ENCODE measurements around the gene TMEM271.
"Not testable (repeated sequence)": the region's sequence is repeated elsewhere in the genome, so short reads cannot be mapped to it uniquely, and the experiment has no call there.

TMEM271 gene

GRCh38 chr4:602559-602942 lies 26.5 kb upstream of the TMEM271 start:
- peak; percentile 65 for TF ChIP-seq CTCF (conservative IDR thresholded peaks at IDR 0.05)
- H3K27ac ChIP-seq: no peak overlapping the region

- H3K27ac ChIP-seq: no peak overlapping the region
- no peak for TF ChIP-seq CTCF (conservative IDR thresholded peaks at IDR 0.05)
These were observed 25.8 kb upstream of the TMEM271 start for GRCh38 chr4:601612-602558.

GRCh38 chr4:600850-601515 lies 24.9 kb upstream of the TMEM271 start:
- TF ChIP-seq CTCF (conservative IDR thresholded peaks at IDR 0.05): no peak
- H3K27ac ChIP-seq: no peak overlapping the region

- no peak for TF ChIP-seq CTCF (conservative IDR thresholded peaks at IDR 0.05)
These were observed 24.1 kb upstream of the TMEM271 start for GRCh38 chr4:600166-600565.

GRCh38 chr4:598925-599324 lies 22.8 kb upstream of the TMEM271 start:
- TF ChIP-seq CTCF (conservative IDR thresholded peaks at IDR 0.05): no peak
- H3K27ac ChIP-seq: no peak overlapping the region

More at GRCh38 chr4:600166-600565, 24.1 kb upstream of the TMEM271 start:
- no peak overlapping the region for H3K27ac ChIP-seq

- TF ChIP-seq CTCF (conservative IDR thresholded peaks at IDR 0.05): no peak
- no peak overlapping the region for H3K27ac ChIP-seq
These were observed 16.9 kb upstream of the TMEM271 start for GRCh38 chr4:592825-593520.

- H3K27ac ChIP-seq: not testable (repeated sequence)
These were observed 16.1 kb upstream of the TMEM271 start for GRCh38 chr4:592178-592577.

Data from VCaP (cell line).